Breast epithelium (tissue), 4 donors: ENCODE results near the gene TNFRSF12A. TPM values are rescaled to one million over a fixed set of nuclear protein-coding genes. Genes with fewer than 3 reads are reported as not detected.
A peak's percentile ranks its signal among the peaks of the same experiment; 100 is the strongest.

Experiments
- DNase-seq, 2 donors: peaks; one replicate each; pipeline ENCODE4 v3.0.0-alpha.2; 2019; ENCODE audit warnings: low spot score in 2 of 2
- H3K27ac ChIP-seq, 2 donors: fragments of 200-600 bp; sonication (generic) in 1 of 2; one replicate each; pipeline ENCODE4 v1.5.1; 2016 to 2019; ENCODE audit warnings: mild to moderate bottlenecking in 1 of 2
- H3K27me3 ChIP-seq, 2 donors: fragments of 200-600 bp; sonication (generic) in 1 of 2; one replicate each; pipeline versions ENCODE4 v1.5.1 to v1.6.0; 2017 to 2019; ENCODE audit warnings: control low read depth in 1 of 2, mild to moderate bottlenecking in 1 of 2
- H3K36me3 ChIP-seq: fragments of 200-600 bp; one replicate; pipeline ENCODE4 v1.5.1; 2019
- H3K4me1 ChIP-seq, 2 donors: fragments of 200-600 bp; sonication (generic); one replicate each; pipeline ENCODE4 v1.5.1; 2016 to 2019; ENCODE audit warnings: control low read depth in 1 of 2
- H3K4me3 ChIP-seq, 3 donors: fragments of 200-600 bp; sonication (generic); 1 replicate in 2 of 3; 2 replicates in 1 of 3; pipeline ENCODE4 v1.5.1; 2016 to 2019; ENCODE audit warnings: mild to moderate bottlenecking in 3 of 3, moderate library complexity in 2 of 3
- H3K9me3 ChIP-seq, 2 donors: fragments of 200-600 bp; sonication (generic) in 1 of 2; one replicate each; pipeline ENCODE4 v1.5.1; 2016 to 2019; ENCODE audit warnings: control low read depth in 1 of 2
- CTCF ChIP-seq, 3 donors: fragments of 450-650 bp; IDR thresholded peaks; one replicate each; pipeline ENCODE4 v1.5.1; 2016 to 2017; ENCODE audit warnings: antibody characterized with exemption in 3 of 3, mild to moderate bottlenecking in 3 of 3, moderate library complexity in 3 of 3
- POLR2A ChIP-seq: fragments of 450-650 bp; IDR thresholded peaks from one replicate; pipeline ENCODE4 v1.6.1; 2016; ENCODE audit warnings: antibody characterized with exemption, mild to moderate bottlenecking, moderate library complexity
- POLR2AphosphoS5 ChIP-seq, 3 donors: sonication (generic); formaldehyde crosslinking; IDR thresholded peaks; one replicate each; pipeline ENCODE4 v1.6.1; 2017; ENCODE audit warnings: antibody characterized with exemption in 3 of 3
- intact Hi-C: fragments of 100-400 bp; cut with DNase I; formaldehyde crosslinking; loops from one replicate; pipeline ENCODE4 v1.15.1; 2023; ENCODE audit warnings: low total_unique reads
- total RNA-seq, 3 donors: library from RNA; depleted of rRNA; stranded (reverse); fragments of >200 nt; gene quantifications; one replicate each; pipeline ENCODE4 v1.1.0, GENCODE V29; 2016

TNFRSF12A gene
- total RNA-seq, 3 donors from 2014 or later, result 6.9 to 74.1 (median 36.7) TPM

GRCh38 chr16:2985893-2986355, 34.2 kb upstream of the TNFRSF12A start:
- Histone ChIP-seq H3K27ac (peak overlapping the region; percentile 44 to 52), H3K4me1 (peaks cover 0 to 6% of the 10 kb centered on the region in 2 donors), H3K27me3 (peaks cover 0 to 3% of the 10 kb centered on the region in 2 donors), H3K9me3 (no peaks in the 10 kb centered on the region), H3K36me3 (no peaks in the 10 kb centered on the region), H3K4me3 (no peak overlapping the region)
- no peak for TF ChIP-seq CTCF (IDR thresholded peaks at IDR 0.05)
- intact Hi-C loops, result no loop called here
- no peak for DNase-seq

- no peaks in the 10 kb centered on the region for H3K36me3 ChIP-seq
- H3K27ac ChIP-seq, result no peak overlapping the region
- no peak overlapping the region for H3K4me3 ChIP-seq
- intact Hi-C loops, result no loop called here
- peaks cover 0 to 6% of the 10 kb centered on the region in 2 donors for H3K4me1 ChIP-seq
- no peak for DNase-seq
- H3K9me3 ChIP-seq, result no peaks in the 10 kb centered on the region
- peaks cover 0 to 3% of the 10 kb centered on the region in 2 donors for H3K27me3 ChIP-seq
- TF ChIP-seq POLR2AphosphoS5 (IDR thresholded peaks at IDR 0.05) (no peak), CTCF (IDR thresholded peaks at IDR 0.05) (no peak), POLR2A (no peak)
Observed at GRCh38 chr16:2986623-2987188, 33.5 kb upstream of the TNFRSF12A start.

GRCh38 chr16:2987286-2987685, 32.9 kb upstream of the TNFRSF12A start:
- no peak for DNase-seq
- peaks cover 0 to 6% of the 10 kb centered on the region in 2 donors for H3K4me1 ChIP-seq
- H3K36me3 ChIP-seq, result no peaks in the 10 kb centered on the region
- no peak overlapping the region for H3K4me3 ChIP-seq
- TF ChIP-seq POLR2AphosphoS5 (IDR thresholded peaks at IDR 0.05) (no peak), POLR2A (no peak), CTCF (IDR thresholded peaks at IDR 0.05) (no peak)
- H3K27me3 ChIP-seq, result peaks cover 0 to 3% of the 10 kb centered on the region in 2 donors
- intact Hi-C loops, result no loop called here
- no peaks in the 10 kb centered on the region for H3K9me3 ChIP-seq
- no peak overlapping the region for H3K27ac ChIP-seq

GRCh38 chr16:2987833-2988232, 32.3 kb upstream of the TNFRSF12A start:
- TF ChIP-seq POLR2A (no peak), CTCF (IDR thresholded peaks at IDR 0.05) (no peak), POLR2AphosphoS5 (IDR thresholded peaks at IDR 0.05) (no peak)

GRCh38 chr16:2988590-2989099, 31.5 kb upstream of the TNFRSF12A start:
- DNase-seq, result no peak

More at GRCh38 chr16:2987833-2988232, 32.3 kb upstream of the TNFRSF12A start:
- Histone ChIP-seq H3K36me3 (no peaks in the 10 kb centered on the region), H3K27ac (no peak overlapping the region), H3K4me1 (peaks cover 0 to 6% of the 10 kb centered on the region in 2 donors), H3K27me3 (peaks cover 0 to 3% of the 10 kb centered on the region in 2 donors), H3K4me3 (no peak overlapping the region), H3K9me3 (no peaks in the 10 kb centered on the region)
- intact Hi-C loops, result no loop called here
- DNase-seq, result no peak

More at GRCh38 chr16:2988590-2989099, 31.5 kb upstream of the TNFRSF12A start:
- no peak for TF ChIP-seq CTCF (IDR thresholded peaks at IDR 0.05)
- TF ChIP-seq POLR2A, result no peak
- no peak for TF ChIP-seq POLR2AphosphoS5 (IDR thresholded peaks at IDR 0.05)
- Histone ChIP-seq H3K9me3 (no peaks in the 10 kb centered on the region), H3K27ac (no peak overlapping the region), H3K27me3 (peaks cover 0 to 3% of the 10 kb centered on the region in 2 donors), H3K4me1 (peaks cover 0 to 4% of the 10 kb centered on the region in 2 donors), H3K36me3 (no peaks in the 10 kb centered on the region), H3K4me3 (no peak overlapping the region)
- intact Hi-C loops, result no loop called here
